Measurements from ENCODE around the gene TNFAIP2.

- no peak for TF ChIP-seq EZH2 (IDR thresholded peaks at IDR 0.05; ENCODE audit: low read depth)
- no peak for TF ChIP-seq CTCF (conservative IDR thresholded peaks at IDR 0.05)
Observed at GRCh38 chr14:103096387-103096786, 26.9 kb upstream of the TNFAIP2 start.

Measured in PC-9 (cell line).